ENCODE results near the gene SPPL3.
"Not testable (repeated sequence)": the region's sequence is repeated elsewhere in the genome, so short reads cannot be mapped to it uniquely, and the experiment has no call there.

SPPL3 gene

DNA sequence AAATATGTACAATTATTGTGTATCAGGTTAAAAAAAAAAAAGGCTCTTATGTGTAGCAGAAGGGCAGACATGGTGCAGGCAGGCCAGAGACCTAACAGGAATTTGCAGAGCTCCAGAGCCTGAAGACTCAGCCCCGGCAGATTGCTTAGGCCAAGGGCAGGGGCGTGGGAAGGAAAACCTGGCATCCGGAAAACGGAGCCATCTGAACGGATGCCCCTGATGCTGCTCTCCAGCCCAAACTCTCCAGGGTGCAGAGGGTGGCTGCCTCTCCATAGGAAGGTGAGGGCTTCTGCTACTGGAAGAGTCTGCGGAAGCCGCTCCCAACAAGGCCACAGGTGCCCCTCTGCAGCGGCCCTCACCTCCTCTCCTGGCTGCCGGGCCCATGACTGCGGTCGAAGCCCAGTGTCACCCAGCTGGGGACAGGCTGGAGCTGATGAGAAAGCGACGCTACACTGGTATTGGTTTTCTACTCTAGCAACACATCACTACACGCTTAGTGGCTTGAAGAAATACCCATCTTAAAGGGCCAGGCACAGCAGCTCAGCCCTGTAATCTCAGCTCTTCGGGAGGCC lies 159.2 kb downstream of the SPPL3 start:
- DNase-seq (ENCODE audit: low spot score): no peak

DNA sequence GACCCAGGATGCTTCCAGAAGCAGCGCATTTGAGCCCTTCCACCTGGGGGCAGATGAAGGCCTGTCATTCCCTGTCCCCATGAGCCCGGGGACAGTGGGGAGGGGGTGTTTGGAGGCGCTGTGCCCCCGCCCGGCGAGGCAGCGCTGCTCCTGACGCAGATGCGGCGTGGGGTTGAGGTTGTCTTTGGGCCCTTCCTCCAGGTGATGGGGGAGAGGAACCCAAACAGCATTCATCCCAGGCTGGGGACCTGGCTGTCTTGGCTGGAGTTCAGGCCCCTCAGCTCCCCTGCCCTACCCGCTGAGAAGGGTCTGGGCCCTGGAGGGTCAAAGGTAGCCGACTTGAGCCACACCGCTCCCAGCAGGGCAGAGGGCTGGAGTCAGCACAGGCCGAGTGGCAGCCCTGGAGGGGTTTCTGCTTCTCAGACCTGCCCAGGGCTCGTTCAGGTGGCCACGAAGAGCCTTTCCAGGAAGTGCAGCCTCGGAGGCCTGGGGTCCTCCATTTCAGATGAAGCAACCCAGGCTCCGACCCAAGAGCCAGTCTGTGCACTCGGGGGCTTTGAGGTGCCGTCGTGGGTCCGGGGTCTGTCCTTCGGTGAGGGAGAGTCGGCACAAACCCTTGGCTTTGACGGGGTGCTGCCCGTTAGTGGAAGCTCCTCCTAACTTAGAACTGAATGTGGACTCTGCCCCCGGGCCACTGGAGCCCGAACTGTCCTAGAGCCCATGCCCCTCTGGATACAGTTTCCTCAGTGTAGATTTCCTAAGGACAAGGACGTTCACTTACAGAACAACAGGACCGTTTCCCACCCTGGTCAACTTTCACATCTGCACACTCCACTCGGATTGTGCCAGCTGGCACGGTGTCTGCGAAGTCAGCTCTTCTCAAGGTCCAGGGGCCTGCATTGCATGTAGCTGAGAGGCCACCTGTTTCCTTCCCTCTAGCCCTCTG lies 162.4 kb downstream of the SPPL3 start:
- no peak for DNase-seq (ENCODE audit: low spot score)

DNA sequence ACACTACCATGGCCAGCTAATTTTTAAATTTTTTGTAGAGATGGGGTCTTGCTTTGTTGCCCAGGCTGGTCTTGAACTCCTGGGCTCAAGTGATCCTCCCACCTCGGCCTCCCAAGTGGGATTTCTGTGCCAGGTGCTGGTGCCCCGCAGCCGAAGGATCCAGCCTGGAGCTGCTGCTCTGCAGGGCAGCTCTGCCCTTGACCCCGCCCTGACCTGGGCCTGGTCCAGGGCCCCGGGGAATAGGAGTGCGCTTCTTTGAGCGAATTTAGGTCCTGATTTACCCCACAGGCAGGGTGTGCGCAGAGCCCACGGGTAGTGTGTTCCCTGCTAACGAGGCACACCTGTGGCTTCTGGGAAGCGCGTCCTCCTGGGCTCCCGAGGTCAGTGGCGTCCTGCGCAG lies 163.3 kb downstream of the SPPL3 start:
- no peak for DNase-seq (ENCODE audit: low spot score)

DNA sequence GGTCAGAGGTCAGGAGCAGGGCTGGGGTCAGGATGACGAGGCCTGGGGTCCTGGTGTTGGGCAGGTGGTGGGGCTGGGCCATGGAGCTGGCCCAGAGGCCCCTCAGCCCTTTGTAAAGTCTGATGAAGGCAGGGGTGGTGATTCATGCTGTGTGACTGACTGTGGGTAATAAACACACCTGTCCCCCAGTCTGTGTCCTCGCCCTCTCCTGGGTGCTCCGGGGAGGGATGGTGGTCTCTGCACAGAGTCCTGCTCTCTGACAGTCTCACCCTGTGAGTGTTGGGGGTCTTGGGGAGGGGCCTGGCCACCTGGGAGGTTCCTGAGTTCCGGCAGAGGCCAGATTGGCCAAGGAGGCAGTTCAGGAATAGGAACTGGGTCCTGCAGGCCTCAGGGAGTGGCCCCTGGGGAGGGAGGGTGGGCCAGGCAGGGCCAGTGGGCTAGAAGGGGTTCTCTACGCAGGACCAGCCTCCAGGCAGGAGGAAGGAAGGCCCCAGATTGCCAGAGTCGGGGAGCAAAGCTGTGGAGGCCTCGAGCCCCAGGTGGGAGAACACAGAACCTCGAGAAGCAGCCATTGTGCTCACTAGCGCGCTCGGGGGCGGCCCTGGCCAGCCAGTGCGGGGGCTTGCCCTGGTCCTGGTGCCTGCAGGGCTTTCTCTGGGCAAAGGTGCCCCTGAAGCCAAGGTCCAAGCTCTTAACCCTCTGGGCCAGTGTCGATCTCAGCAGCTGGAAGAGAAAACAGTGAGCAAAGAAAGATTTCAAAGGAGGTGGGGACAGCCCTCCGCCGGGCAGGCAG lies 164.1 kb downstream of the SPPL3 start:
- no peak for DNase-seq (ENCODE audit: low spot score)

DNA sequence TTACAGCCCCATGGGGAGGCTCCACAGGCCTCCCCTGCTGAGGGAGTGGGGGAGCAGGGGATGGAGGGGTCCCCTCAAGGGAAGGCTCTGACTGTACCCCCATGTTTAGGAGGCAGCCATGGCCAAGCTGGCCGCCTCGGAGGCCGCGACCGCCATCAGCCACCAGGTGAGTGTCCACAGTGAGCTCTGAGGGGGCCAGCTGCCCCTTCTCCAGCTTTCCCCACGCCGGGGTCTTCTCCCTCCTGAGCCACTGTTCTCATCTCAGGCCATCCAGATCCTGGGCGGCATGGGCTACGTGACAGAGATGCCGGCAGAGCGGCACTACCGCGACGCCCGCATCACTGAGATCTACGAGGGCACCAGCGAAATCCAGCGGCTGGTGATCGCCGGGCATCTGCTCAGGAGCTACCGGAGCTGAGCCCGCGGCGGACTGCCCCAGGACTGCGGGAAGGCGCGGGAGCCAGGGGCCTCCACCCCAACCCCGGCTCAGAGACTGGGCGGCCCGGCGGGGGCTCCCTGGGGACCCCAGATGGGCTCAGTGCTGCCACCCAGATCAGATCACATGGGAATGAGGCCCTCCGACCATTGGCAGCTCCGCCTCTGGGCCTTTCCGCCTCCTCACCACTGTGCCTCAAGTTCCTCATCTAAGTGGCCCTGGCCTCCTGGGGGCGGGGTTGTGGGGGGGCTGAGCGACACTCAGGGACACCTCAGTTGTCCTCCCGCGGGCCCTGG lies 165.0 kb downstream of the SPPL3 start:
- DNase-seq (ENCODE audit: low spot score): no peak

DNA sequence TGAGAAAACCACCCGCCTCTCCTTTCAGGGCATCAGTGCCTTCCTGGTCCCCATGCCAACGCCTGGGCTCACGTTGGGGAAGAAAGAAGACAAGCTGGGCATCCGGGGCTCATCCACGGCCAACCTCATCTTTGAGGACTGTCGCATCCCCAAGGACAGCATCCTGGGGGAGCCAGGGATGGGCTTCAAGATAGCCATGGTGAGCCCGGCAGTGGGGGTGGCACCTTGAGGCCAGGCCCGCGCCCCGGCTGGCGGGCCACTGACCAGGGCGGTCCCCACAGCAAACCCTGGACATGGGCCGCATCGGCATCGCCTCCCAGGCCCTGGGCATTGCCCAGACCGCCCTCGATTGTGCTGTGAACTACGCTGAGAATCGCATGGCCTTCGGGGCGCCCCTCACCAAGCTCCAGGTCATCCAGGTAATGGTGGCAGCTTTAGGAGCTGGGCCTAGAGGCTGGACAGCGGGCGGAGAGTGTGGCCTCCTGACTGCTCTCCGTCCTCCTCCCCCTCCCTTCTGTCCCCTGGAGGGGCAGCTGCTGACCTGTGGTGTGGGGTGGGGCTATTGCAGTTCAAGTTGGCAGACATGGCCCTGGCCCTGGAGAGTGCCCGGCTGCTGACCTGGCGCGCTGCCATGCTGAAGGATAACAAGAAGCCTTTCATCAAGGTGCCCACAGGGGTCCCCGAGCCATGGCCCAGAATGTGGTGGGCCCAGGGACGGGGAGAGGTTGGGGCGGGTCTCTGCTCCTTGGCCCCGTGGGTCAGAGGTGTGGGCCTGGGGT lies 165.7 kb downstream of the SPPL3 start:
- no peak for DNase-seq (ENCODE audit: low spot score)

DNA sequence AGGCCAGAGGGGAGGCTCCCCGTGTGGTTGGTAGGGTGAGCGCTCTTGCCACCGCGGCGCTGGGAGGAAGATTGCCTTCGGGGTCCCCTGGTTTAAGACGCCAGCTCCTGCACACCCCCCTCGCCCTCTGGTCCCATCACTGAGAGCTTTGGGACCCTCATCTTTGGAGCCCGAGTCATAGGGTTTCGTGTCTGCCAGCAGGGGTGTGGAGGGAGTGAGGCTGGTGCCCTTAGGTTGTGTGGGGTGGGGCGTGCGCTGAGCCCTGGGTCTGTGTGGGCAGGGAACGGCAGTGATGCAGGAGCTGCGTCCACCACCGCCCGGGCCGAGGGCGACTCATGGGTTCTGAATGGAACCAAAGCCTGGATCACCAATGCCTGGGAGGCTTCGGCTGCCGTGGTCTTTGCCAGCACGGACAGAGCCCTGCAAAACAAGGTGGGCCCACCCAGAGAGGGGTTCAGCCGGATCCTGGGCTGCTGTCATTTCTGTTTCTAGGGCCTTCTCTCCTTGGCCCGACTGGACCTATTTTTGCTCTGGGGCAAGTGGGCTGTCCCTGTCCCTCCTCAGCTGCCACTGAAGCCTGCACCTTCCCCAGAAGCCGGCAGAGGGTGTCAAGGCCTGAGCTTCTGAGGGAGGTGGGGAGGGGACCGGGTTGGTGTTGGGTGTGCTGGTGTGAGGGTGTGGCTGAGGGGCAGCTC lies 166.5 kb downstream of the SPPL3 start:
- no peak for DNase-seq (ENCODE audit: low spot score)

DNA sequence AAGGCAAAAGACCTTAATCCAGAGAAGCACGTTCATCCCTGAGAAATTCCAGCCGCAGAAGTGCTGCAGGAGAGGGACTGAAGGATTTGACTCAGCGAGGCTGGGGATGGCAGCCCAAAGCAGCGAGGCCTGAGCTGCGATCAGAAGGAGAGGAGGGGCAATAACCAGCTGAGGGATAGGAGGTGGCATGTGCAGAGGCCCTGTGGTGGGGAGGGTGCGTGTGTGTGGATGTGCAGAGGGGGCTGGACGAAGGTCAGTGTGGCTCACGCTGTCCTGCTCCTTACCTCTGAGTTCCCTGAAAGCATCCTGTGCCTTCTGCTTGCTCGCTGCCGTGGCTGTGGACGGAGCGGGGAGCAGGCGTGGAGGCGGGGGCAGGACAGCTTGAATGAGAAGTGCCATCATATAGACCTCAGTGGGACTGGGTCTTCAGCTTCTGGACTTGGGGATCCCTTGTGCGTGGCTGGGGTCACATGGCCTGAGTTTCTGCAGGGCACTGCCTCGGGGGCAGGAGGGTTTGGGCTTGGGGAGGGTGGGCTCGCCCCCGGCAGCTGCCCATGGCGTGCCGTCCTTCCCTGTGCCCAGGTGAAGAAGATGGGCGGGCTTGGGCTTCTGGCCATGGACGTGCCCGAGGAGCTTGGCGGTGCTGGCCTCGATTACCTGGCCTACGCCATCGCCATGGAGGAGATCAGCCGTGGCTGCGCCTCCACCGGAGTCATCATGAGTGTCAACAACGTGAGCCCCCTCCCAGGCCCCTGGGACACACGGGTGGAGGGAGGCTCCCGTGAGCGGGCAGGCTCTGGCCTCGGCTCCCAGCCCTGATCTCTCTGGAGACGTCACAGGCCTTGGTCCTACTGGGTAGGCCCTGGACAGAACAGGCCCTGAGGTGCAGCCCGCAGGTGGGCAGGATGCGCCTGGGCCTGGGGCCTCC lies 167.5 kb downstream of the SPPL3 start:
- no peak for DNase-seq (ENCODE audit: low spot score)

DNA sequence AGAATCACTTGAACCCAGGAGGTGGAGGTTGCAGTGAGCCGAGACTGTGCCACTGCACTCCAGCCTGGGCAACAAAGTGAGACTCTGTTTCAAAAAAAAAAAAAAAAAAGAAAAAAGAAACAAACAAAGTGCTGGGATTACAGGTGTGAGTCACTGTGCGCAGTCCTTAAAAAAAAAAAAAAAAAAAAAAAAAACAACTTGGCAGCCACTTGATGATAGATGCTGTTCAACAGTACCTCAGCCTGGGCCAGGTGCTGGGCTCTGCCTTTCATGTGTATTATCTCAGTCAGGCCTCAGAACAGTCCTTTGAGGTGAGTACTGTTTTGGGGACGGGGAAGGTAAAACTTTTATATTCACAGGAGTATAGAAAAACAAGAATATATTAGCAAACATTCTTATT lies 169.0 kb downstream of the SPPL3 start:
- DNase-seq (ENCODE audit: low spot score): no peak

DNA sequence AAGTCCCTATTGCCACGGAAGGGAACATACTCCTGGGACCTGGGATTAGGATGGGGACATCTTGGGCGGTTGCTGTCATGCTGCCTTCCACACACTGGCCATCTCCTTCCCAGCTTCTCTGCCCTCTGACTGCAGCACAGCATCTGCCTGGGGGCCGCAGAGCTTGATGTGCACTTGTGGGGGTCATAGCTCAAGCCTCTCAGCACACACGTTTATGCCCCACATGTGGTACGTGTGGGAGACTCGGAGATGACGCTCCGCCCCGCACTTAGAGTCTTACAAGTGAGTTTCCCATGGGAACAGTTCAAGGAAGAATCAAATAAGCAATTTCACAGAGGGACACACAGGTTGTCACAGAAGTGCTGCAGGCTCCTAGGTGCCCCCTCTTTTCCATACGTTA lies 169.9 kb downstream of the SPPL3 start:
- DNase-seq (ENCODE audit: low spot score): no peak

DNA sequence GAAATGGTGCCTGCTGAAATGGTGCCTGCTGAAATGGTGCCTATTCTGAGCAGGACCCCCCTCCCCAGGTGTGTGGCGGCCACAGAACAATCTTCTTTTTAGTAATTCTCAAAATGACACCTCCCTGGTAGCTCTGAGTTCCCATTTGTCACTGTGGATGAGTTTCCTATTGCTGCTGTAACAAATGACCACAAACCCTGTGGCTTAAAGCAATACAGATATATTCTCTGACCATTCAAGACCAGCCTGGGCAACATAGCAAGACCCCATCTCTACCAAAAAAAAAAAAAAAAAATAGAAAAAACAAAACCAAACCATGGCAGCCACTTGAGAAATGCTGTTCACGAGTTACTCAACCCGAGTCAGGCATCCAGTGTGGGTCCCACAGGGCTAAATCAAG lies 170.6 kb downstream of the SPPL3 start:
- no peak for DNase-seq (ENCODE audit: low spot score)

DNA sequence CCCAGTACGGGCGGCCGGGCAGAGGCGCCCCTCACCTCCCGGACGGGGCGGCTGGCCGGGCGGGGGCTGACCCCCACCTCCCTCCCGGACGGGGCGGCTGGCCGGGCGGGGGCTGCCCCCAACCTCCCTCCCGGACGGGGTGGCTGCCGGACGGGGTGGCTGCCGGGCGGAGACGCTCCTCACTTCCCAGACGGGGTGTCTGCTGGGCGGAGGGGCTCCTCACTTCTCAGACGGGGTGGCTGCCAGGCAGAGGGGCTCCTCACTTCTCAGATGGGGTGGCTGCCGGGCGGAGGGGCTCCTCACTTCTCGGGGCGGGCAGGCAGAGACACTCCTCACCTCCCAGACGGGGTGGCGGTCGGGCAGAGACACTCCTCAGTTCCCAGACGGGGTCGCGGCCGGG lies 172.0 kb downstream of the SPPL3 start:
- not testable (repeated sequence) for DNase-seq (ENCODE audit: low spot score)

DNA sequence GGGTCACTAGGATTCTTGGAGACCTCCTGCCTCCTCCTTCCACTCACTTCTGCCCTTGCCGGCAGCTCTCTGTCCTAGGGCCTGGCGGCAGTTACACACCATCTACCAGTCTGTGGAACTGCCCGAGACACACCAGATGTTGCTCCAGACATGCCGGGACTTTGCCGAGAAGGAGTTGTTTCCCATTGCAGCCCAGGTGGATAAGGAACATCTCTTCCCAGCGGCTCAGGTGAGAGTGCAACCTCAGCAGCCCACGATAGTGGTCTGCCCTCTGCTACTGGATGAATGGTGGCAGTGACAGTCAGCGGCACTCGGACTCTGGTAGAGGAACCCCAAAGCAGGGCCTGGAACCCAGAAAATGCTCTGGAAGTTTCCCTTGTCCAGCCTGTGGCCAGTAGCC lies 177.2 kb downstream of the SPPL3 start:
- DNase-seq (ENCODE audit: low spot score): no peak

DNA sequence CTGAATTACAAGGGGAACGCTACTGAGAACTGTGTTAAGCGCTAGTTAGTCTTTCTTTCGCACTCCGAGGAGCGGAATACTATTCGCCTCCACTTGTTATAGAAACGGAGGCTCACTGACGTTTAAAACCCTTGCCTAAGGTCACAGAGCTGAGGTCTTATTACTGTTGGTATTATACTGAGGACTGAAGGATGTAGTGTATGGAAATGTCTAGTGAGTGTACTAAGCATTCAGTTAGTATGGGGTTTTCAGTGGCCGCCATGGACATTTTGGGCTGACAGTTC lies 177.7 kb downstream of the SPPL3 start:
- no peak for DNase-seq (ENCODE audit: low spot score)

DNA sequence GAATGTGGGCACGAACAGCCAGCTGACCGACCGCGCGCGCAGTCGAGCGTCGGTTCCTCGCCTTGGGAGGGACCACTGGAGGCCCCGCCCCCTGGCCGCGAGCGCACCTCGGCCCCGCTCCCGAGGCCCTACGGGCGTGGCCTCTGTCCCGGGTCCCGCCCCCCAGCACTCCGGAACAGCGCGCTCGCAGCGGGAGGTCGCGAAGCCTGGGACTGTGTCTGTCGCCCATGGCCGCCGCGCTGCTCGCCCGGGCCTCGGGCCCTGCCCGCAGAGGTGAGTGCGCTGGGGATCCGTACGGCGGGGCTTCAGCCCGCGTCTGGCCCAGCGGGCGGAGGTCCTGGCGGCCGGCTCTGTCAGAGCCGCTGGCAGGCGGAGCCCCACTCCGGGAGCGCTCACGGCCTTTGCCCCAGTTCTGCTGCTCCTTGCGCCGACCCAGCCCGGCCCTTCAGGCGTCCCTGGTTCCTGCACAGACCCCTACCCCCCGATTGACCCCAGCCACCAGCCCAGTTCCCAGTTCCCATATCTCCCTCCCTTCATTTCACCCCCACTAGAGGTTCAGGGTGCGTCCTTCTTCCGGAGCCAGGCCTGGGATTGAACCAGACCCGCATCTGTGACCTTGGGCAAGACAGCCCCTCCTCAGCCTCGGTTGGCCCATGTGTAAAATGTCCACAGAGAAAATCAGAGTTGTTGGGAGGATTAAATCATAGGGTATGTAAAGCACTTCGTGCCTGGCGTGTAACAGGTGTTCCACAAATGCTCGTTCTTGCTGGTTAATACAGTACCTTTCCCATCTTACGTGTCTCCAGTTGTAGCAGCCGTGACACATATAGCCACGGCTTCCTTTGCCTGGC lies 178.3 kb downstream of the SPPL3 start, which contains the start of gene ACADS:
TSS of gene ACADS (plus strand) at position 168 of the 851 bp plus-strand sequence. CDS start at position 228, 60 bp downstream.
- DNase-seq (ENCODE audit: low spot score): peak; percentile 97

DNA sequence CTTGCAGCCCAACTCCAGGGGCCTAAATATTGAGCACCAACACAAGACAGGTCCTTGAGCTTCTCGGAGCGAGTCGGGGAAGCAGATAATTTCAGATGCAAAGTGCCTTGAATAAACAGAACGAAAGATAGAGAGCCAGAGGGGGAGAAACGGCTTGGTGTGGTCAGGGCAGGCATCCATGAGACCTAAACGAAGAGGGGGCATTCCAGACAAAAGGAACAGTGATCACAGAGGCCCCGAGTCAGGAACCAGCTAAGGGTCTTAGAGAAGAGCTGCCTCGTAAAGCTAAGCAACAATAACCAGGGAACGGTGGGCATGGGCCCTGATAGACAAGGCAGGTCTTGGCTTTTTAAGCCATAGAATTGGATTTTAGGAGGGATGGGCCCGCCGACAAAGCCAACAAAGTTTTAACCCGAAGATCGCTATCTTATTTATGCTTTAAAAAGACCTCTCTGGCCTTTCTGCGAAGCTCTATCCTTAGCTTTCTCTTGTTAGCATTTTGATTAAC lies 179.0 kb downstream of the SPPL3 start:
- no peak for DNase-seq (ENCODE audit: low spot score)

DNA sequence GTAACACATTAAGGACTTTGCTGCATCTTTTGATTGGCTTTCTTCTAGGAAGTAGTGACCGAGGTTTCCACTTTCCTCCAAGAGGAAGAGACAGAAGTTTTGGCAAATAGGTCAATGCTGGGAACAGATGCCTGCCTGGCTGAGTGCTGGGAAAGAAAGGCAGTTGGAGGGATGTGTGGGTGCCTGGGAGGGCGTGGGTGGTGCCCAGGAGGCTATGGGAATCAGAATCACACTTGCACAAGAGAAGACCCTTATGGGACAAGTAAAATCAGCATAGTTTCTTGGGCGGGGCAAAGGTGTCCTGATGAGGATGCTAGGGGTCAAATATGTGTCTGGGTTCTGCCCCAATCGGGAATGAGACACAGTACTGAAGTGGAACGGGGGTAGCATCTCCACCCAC lies 179.4 kb downstream of the SPPL3 start:
- DNase-seq (ENCODE audit: low spot score): no peak

DNA sequence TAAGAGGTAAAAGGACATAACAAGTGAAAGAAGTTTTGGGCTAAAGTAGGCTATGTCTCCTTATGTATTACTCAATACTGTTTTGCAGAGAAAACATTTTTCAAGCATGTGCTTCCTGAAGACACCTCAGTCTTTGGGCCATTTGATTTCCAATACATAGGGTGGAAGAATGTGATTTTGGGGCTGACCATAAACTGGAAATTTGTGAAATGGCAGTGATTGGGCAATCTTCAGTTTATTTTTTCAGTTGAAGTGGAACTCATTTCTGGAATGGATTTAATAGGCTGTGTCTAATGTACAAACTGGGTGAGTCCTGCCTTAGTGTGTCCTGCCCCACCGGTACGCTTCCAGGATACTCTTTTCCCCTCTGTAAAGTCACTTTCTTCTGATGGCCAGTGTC lies 181.4 kb downstream of the SPPL3 start:
- DNase-seq (ENCODE audit: low spot score): no peak

DNA sequence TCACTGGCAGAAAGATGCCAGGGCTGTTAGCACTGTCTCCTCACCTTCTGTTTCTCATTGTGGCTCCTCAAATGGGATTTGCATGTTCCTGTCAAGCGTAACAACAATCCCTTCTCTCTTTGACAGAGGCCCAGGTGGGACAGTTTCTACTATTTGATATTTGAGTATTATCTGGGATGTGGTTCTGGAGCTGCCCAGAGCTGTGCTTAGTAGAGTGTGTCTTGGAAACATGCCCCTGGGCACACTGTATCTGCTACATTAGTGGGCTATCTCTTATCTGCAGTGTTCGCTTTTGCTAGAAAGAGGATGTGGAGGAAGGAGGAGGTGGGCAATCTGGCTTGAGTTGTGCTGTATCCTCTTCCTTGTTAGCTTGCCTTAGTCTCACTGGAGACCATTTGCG lies 182.3 kb downstream of the SPPL3 start:
- DNase-seq (ENCODE audit: low spot score): no peak
